ENCODE data around the gene ADAM15.

ADAM15 gene

DNA sequence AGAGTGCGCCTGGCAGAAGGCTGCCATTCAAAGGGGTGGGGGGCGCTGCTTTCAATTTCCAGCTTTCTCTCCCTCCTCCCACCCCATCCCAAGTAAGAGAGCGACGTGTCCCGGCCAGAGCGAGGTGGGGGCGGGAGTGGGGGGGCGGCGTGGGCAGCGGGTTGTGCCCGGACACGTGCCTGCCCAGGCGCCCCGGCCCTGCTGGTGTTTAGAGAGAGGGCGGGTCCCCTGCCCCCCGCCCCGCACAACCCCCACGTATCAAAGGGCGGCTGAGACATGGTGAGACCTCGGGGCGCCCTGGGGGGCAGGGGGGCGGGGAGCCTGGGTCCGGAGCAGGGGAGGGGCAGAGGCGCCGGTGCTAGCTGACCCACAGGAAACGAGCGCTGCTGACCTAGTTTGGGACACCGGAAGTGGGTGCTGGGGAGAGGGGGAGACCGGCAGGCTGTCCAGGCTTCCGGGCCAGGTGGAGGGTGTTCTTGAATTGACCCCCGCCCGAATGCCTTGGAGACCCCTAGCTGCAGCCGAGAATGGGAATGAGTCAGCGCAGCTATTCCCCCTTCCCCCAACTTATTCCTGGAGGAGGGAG lies 47.3 kb upstream of the ADAM15 start:
- peak; percentile 88 for DNase-seq (ENCODE audit: low spot score)

DNA sequence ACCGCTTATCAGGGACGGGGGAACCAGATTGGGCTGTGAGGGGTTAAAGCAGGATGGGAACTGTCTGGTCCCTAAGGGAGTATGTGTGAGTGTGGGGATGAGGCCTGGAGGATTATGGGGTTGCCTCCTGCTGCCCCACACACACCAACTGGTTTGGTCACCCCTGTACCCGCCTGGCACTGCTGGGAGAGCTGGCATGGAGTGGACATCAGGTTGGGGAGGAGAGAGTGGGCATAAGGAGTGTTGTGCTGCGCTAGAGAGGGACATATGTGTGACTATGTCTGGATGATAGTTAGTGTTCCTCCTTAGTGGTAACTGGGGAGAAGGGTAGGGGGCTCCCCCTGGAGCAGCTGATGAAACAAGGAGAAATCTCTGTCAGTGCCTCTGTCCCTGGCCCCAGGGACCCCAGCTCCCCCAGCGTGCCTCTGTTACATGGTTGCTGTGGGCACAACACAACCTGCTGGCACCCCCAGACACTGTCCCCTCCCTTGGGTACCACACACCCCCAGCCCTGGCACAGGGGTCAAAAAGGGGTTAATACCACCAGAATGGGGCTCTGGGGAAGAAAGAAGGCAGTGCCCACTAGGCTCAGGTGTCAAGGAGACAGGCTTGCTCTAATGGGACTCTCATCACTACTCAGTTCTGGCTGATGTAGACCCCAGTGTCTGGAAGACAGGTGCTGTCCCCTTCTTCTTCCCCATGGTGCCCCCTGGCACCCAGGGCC lies 46.6 kb upstream of the ADAM15 start:
- no peak for DNase-seq (ENCODE audit: low spot score)
- Histone ChIP-seq H3K27ac (peak overlapping the region; percentile 93 to 98), H3K4me3 (peak overlapping the region; percentile 94)
- TF ChIP-seq, protein P1, sequence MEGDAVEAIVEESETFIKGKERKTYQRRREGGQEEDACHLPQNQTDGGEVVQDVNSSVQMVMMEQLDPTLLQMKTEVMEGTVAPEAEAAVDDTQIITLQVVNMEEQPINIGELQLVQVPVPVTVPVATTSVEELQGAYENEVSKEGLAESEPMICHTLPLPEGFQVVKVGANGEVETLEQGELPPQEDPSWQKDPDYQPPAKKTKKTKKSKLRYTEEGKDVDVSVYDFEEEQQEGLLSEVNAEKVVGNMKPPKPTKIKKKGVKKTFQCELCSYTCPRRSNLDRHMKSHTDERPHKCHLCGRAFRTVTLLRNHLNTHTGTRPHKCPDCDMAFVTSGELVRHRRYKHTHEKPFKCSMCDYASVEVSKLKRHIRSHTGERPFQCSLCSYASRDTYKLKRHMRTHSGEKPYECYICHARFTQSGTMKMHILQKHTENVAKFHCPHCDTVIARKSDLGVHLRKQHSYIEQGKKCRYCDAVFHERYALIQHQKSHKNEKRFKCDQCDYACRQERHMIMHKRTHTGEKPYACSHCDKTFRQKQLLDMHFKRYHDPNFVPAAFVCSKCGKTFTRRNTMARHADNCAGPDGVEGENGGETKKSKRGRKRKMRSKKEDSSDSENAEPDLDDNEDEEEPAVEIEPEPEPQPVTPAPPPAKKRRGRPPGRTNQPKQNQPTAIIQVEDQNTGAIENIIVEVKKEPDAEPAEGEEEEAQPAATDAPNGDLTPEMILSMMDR (IDR thresholded peaks at IDR 0.05): no peak

More for the DNA sequence above, 47.3 kb upstream of the ADAM15 start:
- Histone ChIP-seq H3K4me3 (peak overlapping the region; percentile 94), H3K27ac (peak overlapping the region; percentile 93 to 98)
- TF ChIP-seq, protein P1 (IDR thresholded peaks at IDR 0.05): no peak

DNA sequence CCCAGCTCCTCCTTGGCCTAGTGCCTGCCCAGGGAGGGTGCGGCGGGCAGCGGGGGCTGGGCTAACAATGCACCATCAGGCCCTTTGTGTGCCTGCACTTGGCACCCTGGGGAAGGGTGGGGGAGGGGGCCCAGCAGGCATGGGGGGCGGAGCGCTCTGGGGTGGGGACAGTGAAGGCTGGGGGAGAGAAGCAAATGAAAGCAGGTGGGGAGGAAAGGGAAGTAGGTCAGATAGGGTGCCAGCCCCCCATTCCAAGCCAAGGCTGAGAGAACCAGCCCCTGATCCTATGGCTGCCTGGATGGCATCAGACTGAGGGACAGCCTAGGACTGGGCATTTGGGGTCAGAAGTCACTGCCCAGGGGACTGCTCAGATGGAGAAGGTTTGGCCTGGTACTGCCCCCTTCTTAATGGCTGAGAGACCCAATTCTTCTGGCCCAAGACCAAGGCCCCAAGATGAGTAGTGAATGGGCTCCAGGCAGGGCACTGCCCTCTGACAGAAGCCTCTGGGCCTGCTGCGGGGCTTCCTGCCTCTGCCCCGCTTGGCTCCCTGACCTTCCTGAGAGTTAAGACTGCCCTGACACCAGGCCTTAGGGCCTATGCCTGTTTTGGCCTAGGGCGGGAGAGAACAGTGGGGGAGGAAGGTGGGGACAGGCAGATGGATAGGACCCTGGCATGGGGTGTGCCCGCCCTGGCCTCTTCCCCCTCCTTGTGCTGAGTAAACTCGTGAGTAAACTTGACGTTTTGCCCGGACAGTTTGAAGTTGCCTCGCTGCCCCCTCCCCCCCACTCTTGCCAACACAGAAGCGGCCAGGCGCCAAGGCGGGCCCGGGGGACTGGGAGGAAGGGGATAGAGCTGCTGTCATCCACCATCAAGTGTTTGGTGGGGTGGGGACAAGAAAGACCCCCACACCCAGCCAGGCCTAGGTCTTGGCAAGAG lies 45.8 kb upstream of the ADAM15 start:
- DNase-seq (ENCODE audit: low spot score): peak; percentile 82
- H3K4me3 ChIP-seq: peak overlapping the region; percentile 94
- TF ChIP-seq, protein P1 (IDR thresholded peaks at IDR 0.05): no peak
- H3K27ac ChIP-seq: peak overlapping the region; percentile 93 to 98

DNA sequence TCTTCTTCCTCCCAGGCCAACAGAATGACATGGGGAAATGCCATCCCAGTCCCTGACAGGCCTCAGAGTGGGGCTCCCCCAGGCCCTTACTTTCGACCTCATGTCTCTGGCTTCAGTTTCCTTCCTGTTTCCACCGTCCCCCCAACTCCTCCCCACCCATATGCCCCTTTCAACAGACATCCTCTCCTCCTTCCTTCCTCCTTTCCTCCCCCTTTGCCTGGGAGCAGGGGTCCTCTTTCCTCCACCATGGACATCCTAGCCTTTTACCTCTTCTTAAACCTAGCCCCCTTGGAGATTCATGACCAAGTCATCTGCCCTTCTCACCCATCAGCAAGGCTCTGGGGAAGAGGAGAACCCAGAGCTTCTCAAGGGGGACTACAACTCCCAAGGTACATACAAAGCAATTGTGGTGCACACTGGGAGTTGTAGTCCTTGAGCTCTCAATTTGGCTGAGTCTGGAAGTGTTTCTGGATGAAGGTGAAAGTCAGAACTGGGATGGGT lies 44.5 kb upstream of the ADAM15 start:
- Histone ChIP-seq H3K27ac (peak overlapping the region; percentile 93 to 98), H3K4me3 (no peak overlapping the region)
- no peak for DNase-seq (ENCODE audit: low spot score)
- TF ChIP-seq, protein P1 (IDR thresholded peaks at IDR 0.05): no peak

DNA sequence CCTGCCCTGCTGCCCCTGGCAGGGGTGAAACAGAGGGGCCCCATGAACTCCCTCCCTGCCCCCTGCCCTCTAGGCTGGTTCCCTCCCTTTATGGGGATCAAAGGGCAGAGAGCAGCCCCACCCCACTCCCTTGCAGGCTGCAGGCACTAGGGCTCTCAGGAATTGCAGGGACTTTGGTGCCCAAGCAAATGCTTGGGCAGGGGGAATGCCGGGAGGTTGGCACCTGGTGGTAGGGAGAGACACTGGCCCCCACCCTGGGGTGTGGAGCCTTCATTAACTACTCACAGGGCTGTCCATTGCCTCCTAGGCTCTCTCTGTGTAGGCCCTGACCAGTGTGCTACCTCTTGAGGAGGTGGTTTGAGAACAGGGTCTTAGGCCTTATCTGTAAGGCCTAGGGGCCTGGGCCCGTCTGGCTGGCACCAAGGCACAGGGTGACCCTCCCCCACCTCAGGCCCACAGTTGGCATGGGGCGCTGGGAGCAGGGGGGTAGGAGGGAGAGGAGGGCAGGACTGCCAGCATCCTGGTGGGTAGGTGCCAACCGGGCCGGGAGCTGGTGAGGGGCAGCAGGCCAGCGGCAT lies 43.8 kb upstream of the ADAM15 start:
- Histone ChIP-seq H3K4me3 (peak overlapping the region; percentile 59), H3K27ac (peak overlapping the region; percentile 93 to 98)
- DNase-seq (ENCODE audit: low spot score): no peak
- TF ChIP-seq, protein P1 (IDR thresholded peaks at IDR 0.05): no peak

DNA sequence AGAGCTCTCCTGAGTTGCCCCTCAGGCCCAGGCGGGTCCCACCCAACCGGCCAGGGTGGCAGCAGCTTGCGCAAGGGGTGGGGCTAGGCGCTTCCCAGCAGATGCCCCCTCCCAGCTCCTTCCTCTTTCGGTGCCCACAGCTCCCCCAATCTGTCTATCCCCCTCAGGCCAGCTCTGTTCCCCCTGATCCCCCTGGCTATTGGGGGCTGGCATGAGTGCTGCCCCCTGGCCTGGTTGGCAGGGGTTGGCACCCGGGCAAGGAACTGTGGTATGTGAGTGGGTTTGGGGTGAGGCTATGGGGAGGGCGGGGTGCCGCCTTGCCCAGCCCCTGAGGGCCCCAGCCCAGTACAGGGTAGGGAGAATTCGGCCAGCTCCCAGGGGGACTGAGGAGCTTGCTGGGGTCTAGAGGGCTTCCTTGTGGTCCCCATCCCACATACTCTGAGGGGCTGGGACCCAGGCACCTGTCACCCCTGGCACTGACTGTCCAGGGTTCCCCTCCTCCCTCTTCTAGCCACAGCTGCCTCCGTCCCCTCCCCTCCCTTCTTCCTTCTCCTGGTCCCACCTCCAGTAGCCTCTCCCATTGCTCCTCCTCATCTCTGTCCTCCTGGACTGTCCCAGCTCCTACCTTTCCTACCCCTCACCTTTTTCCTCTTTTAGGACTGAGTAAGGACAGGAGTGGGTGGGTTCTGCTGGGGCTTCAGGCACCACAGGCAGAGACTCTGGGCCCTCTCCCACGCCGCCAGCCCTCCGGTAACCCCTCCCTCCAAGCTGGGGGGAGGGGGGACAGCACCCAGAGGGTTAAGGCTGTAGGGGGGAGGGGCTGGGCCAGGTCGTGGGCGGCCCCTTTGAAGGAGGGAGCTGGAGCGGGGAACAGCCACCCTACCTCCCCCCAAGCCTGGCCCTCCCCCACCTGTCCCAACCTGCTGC lies 42.8 kb upstream of the ADAM15 start:
- TF ChIP-seq, protein P1 (IDR thresholded peaks at IDR 0.05): no peak
- peak overlapping the region; percentile 59 for H3K4me3 ChIP-seq

More for the DNA sequence above, 42.8 kb upstream of the ADAM15 start:
- H3K27ac ChIP-seq: peak overlapping the region; percentile 93 to 98
- DNase-seq (ENCODE audit: low spot score): no peak

Data from coronary artery (tissue), 2 donors.